RPMI7951 (cell line): Measurements from ENCODE around the gene ARL8A. TPM values are rescaled to one million over a fixed set of nuclear protein-coding genes. Genes with fewer than 3 reads are reported as not detected.

Experiments used
- DNase-seq: peaks from one replicate; pipeline ENCODE4 v3.0.0-alpha.2; 2012; ENCODE audit warnings: low read depth
- total RNA-seq: library from RNA; depleted of rRNA; stranded (reverse); fragments of >200 nt; shearing (Covaris generic); gene quantifications from 2 replicates; pipeline ENCODE4 v1.2.3, GENCODE V29; 2014

The ARL8A gene
- total RNA-seq, 1 experiment from 2014 or later = 15.7 TPM

- DNase-seq = peak; percentile 50
Measured at GRCh38 chr1:202135221-202135721, 9.3 kb downstream of the ARL8A start.

- no peak for DNase-seq
Measured at GRCh38 chr1:202134645-202135172, 9.8 kb downstream of the ARL8A start.

- no peak for DNase-seq
Measured at GRCh38 chr1:202133989-202134388, 10.5 kb downstream of the ARL8A start.

DNA sequence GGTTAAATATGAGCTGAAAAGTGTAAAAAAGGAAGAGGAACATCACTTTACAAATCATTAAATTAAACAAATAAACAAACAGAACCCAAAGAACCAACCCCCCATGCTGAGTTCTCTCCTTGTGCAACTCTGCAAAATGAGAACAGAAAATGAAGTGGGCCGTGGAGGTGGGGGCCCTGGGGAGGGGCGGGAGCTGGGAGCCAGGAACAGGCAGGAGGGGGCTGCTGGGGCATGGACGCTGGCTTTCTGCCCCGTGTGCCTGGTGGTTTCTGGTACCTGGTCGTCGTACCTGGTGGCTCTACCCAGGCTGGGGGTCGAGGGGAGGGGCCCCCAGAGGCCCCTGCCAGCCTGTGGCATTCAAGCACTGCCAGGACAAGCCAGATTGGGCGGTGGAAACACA is 11.0 kb downstream of the ARL8A start:
- DNase-seq = no peak

GRCh38 chr1:202133001-202133400 is 11.5 kb downstream of the ARL8A start:
- DNase-seq = no peak

- DNase-seq = no peak
Measured at GRCh38 chr1:202131956-202132821, 12.3 kb downstream of the ARL8A start.

DNA sequence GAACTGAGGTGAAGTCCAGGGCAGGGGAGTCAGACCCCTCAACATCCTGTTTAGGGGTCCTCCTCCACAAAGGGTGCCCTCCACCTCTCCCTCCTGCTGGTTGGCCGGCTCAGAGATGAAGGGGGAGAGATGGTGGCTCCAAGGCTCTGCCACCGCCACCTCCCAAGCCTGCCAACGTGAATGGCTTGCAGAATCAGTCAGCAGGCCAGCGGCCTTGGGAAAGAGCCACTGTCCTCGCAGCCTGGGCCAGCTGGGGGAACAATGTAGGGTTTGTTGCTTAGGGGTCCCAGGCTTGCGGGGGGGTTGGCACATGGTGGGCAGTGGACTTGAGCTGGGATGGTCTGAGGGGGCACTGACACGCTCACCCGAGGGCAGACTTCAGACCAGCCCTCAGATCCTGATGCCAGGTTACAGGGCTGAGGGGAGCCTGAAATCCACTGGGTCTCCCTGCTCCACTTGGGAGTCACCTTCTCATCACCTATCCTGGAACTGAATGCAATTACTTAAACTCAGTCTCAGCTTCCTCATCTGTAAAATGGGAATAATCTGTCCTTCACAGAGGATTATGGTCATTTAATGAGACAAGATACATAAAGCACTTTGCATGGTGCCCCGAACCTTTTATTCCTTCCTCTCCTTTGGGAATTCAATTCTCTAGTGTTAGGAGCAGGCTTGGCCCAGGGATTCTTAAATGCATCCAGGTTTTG is 13.6 kb downstream of the ARL8A start:
- DNase-seq = no peak

DNA sequence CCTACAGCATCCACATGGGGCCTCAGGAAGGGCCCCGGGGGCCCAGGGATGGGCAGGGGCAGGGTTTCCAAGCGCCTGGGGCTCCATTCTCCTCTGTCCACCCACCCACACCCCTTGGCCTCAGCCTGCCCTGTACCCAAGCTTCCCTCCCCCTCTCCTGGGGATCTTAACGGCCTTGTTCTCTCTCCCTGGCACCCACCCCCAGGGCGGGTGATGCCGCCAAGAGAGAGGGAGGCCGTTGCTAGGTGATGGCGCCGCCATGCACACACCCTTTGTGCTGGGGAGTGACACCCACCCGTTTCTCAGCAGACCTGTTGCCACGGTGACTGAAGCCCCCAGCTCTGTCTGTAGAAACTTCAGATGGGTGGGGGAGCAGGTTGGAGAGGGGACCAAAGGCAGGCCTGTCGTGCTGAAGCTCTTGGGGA is 14.2 kb downstream of the ARL8A start:
- no peak for DNase-seq

GRCh38 chr1:202129453-202130296 is 14.9 kb downstream of the ARL8A start:
- DNase-seq = no peak

DNA sequence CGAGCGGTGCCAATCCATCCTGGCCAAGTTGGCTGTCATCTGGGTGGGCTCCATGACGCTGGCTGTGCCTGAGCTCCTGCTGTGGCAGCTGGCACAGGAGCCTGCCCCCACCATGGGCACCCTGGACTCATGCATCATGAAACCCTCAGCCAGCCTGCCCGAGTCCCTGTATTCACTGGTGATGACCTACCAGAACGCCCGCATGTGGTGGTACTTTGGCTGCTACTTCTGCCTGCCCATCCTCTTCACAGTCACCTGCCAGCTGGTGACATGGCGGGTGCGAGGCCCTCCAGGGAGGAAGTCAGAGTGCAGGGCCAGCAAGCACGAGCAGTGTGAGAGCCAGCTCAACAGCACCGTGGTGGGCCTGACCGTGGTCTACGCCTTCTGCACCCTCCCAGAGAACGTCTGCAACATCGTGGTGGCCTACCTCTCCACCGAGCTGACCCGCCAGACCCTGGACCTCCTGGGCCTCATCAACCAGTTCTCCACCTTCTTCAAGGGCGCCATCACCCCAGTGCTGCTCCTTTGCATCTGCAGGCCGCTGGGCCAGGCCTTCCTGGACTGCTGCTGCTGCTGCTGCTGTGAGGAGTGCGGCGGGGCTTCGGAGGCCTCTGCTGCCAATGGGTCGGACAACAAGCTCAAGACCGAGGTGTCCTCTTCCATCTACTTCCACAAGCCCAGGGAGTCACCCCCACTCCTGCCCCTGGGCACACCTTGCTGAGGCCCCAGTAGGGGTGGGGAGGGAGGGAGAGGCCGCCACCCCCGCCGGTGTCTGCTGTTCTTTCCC is 16.5 kb downstream of the ARL8A start:
- DNase-seq = no peak

GRCh38 chr1:202127061-202127460 is 17.5 kb downstream of the ARL8A start:
- DNase-seq = no peak

GRCh38 chr1:202126426-202126825 is 18.1 kb downstream of the ARL8A start:
- no peak for DNase-seq

GRCh38 chr1:202125611-202126010 is 18.9 kb downstream of the ARL8A start:
- no peak for DNase-seq

GRCh38 chr1:202124142-202124541 is 20.4 kb downstream of the ARL8A start:
- DNase-seq = no peak

GRCh38 chr1:202123336-202123813 is 21.2 kb downstream of the ARL8A start:
- no peak for DNase-seq

- peak; percentile 44 for DNase-seq
Measured at GRCh38 chr1:202122639-202123335, 21.8 kb downstream of the ARL8A start, which contains the start of gene GPR37L1. TSS of gene GPR37L1 (plus strand) at chr1:202122917. CDS start at chr1:202122964, 47 bp downstream.

DNA sequence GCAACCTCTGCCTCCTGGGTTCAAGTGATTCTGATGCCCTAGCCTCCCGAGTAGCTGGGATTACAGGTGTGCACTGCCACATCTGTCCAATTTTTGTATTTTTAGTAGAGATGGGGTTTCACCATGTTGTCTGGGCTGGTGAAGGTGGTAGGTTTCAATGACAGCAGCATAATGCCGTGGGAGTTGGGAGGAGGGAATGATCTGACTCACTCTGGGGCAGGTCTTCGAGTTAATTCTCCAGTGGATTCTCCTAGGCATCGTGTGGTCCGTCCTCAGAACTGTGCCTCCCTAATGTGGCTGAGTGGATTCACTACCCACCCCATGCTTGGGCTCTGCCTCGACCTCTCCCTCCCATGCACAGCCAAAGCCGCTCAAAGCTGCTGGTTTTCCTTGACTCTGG is 23.5 kb downstream of the ARL8A start:
- no peak for DNase-seq

- no peak for DNase-seq
Measured at GRCh38 chr1:202117898-202118371, 26.6 kb downstream of the ARL8A start.

- DNase-seq = no peak
Measured at GRCh38 chr1:202116287-202116686, 28.2 kb downstream of the ARL8A start.
